MM.1S (cell line): Measurements from ENCODE around the gene OR2AG2.

Experiments used
- CTCF ChIP-seq: fragments of 300-600 bp; sonication (generic); IDR thresholded peaks from 2 replicates; pipeline ENCODE4 v1.5.1; 2016; ENCODE audit warnings: antibody characterized with exemption, low read length, mixed read lengths
- EZH2 ChIP-seq: fragments of 300-600 bp; sonication (generic); optimal IDR thresholded peaks from 2 replicates; pipeline ENCODE3; 2017; ENCODE audit warnings: low read depth, mild to moderate bottlenecking, antibody characterized with exemption, low read length, mixed read lengths

- TF ChIP-seq CTCF (no peak), EZH2 (no peak)
Observed at GRCh38 chr11:6794639-6795038, 22.9 kb upstream of the OR2AG2 start.
